ENCODE data around the gene CEACAM4.

GRCh38 chr19:41588497-41589209, 38.2 kb downstream of the CEACAM4 start:
- TF ChIP-seq POLR2A (IDR thresholded peaks at IDR 0.05; ENCODE audit: low read depth, low read length) (no peak), POLR2AphosphoS5 (IDR thresholded peaks at IDR 0.05; ENCODE audit: low read depth, low read length) (no peak)

Data from GM12892 (cell line).